Measurements from ENCODE around the gene TGFBR3L.
"Not testable (repeated sequence)": the region's sequence is repeated elsewhere in the genome, so short reads cannot be mapped to it uniquely, and the experiment has no call there.

Gene TGFBR3L

GRCh38 chr19:7930765-7931164 lies 16.1 kb downstream of the TGFBR3L start:
- DNase-seq: no peak

GRCh38 chr19:7931221-7932061 lies 16.8 kb downstream of the TGFBR3L start:
- DNase-seq: no peak

GRCh38 chr19:7932276-7932929 lies 17.8 kb downstream of the TGFBR3L start:
- DNase-seq: no peak

- no peak for DNase-seq
Observed at GRCh38 chr19:7932930-7933300, 18.3 kb downstream of the TGFBR3L start.

- no peak for DNase-seq
Observed at GRCh38 chr19:7933411-7933810, 18.8 kb downstream of the TGFBR3L start.

GRCh38 chr19:7933828-7934725 lies 19.4 kb downstream of the TGFBR3L start:
- no peak for DNase-seq

- no peak for DNase-seq
Observed at GRCh38 chr19:7934766-7935165, 20.1 kb downstream of the TGFBR3L start.

- no peak for DNase-seq
Observed at GRCh38 chr19:7940841-7941240, 26.2 kb downstream of the TGFBR3L start.

GRCh38 chr19:7941895-7942596 lies 27.4 kb downstream of the TGFBR3L start:
- no peak for DNase-seq

GRCh38 chr19:7942981-7943443 lies 28.4 kb downstream of the TGFBR3L start:
- DNase-seq: no peak

- peak; percentile 97 for DNase-seq
Observed at GRCh38 chr19:7943444-7944176, 29.0 kb downstream of the TGFBR3L start, which contains the start of gene TIMM44. TIMM44 (minus strand) TSS chr19:7943666; CDS start chr19:7943651, 15 bp downstream.

- peak; percentile 86 for DNase-seq
Observed at GRCh38 chr19:7944177-7944761, 29.6 kb downstream of the TGFBR3L start.

- no peak for DNase-seq
Observed at GRCh38 chr19:7947939-7948338, 33.3 kb downstream of the TGFBR3L start.

- DNase-seq: no peak
Observed at GRCh38 chr19:7953060-7953459, 38.4 kb downstream of the TGFBR3L start.

- no peak for DNase-seq
Observed at GRCh38 chr19:7953576-7953975, 38.9 kb downstream of the TGFBR3L start.

GRCh38 chr19:7955696-7956095 lies 41.1 kb downstream of the TGFBR3L start:
- no peak for DNase-seq

GRCh38 chr19:7959211-7959610 lies 44.6 kb downstream of the TGFBR3L start:
- DNase-seq: no peak

GRCh38 chr19:7961082-7961481 lies 46.5 kb downstream of the TGFBR3L start:
- DNase-seq: not testable (repeated sequence)

GRCh38 chr19:7961920-7962626 lies 47.4 kb downstream of the TGFBR3L start:
- no peak for DNase-seq

- no peak for DNase-seq
Observed at GRCh38 chr19:7962644-7963268, 48.1 kb downstream of the TGFBR3L start.

Measured in activated T-cell treated with anti-CD3 and anti-CD28 coated beads, Interleukin-2, amount 50 U/mL, for 1 hour (primary cell).